Stimulated activated CD4-positive, alpha-beta T cell treated with anti-CD3 and anti-CD28 coated beads, Interleukin-2, amount 100 ng/mL, for 4 hours (primary cell): Measurements from ENCODE around the gene ANKS1B.

Experiments used
- DNase-seq: peaks from one replicate; pipeline ENCODE4 v3.0.0-alpha.2; 2020; ENCODE audit warnings: low read depth

Gene ANKS1B

DNA sequence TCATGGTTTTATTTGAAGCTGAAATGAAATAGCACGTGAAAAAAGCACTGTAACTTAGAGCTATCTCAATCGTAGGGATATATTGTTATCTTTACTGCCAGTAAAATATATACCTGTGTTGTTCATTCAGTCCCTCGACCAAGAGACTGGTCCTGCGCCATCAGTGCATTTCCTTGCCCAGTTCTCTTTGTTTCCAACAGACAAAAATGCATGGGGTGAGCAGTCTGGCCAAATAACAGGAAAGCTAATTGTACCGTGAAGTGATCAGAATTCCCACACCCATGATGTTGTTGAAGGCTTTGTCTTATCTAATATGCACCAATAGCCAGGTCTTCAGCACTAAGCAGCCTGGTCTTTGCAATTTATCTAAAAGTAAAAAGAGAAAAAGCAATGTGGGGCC, 814.3 kb downstream of the ANKS1B start:
- DNase-seq = no peak

GRCh38 chr12:99170037-99170436, 814.7 kb downstream of the ANKS1B start:
- no peak for DNase-seq

- no peak for DNase-seq
Measured at GRCh38 chr12:99157946-99158345, 826.8 kb downstream of the ANKS1B start.

DNA sequence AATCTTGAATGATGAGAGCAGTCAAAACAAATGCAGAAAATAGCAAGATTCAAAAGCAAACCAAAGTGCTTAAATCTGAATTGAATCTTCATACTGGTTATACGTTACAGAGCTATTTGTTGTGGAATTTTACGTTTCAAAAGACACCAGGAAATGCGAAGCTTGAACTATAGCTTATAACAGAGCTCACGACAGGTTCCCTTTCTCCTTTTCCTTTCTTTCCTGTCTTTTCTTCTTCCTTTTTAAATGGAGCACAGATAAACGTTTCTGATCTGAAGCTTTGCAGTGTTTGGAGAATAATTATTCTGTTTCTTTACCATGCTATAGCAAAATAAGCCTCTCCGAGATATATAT, 829.8 kb downstream of the ANKS1B start:
- no peak for DNase-seq

DNA sequence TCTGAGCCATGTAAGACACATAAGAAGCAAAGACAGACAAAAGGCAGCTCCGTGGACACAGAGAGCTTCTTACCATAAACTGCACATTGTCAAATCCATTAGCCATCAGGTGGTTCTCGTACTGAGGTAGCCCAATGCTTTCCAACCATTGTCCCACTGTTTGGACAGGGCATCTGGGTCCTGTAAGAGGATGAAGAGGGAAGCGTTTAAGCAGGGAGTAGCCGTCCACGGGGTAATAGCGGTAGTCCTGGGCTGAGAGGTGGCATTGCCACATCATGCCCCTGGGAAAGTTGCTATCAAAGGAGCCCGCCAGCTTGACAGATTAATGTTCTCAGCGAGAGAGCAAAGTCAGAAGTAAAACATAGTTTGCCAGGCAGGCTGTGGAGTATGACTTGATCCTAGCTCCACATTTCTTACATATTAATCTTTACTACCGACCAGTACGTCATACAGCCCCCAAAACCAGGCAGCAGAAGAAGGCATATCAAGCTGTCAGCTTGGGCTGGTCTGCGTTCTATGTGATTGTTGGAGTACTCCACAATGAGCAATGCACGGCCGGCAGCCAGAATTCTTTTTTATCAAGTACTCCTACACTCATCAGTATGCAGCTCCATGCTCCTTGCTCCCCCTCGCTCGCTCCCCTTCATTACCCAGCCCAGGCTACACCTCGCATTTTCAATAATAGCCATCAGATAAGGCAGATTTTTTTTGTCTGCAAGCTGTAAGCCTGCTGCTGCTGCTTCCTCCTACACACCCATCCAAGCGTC, 830.3 kb downstream of the ANKS1B start:
- no peak for DNase-seq

GRCh38 chr12:99153293-99153692, 831.4 kb downstream of the ANKS1B start:
- DNase-seq = no peak

DNA sequence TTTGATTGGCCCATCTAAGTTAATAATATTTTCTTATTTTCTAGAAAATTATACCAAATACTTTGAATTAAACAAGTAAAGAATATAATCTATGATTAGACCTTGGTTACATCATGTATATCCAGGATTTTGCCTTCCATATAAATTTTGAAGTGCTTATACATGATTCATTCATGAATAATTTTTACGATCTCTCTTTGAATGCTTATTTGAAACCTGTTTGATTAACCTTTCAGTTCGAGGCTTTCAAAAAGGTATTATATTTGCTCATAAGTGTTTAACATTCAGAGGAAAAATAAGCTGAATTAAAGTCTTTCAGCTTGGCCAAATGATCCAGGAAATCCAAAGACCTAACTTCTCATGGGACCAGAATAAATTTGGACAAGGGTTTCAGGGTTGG, 832.4 kb downstream of the ANKS1B start:
- DNase-seq = no peak

- DNase-seq = no peak
Measured at GRCh38 chr12:99151744-99152143, 833.0 kb downstream of the ANKS1B start.

- DNase-seq = no peak
Measured at GRCh38 chr12:99147130-99147529, 837.6 kb downstream of the ANKS1B start.

- no peak for DNase-seq
Measured at GRCh38 chr12:99146730-99147129, 838.0 kb downstream of the ANKS1B start.

DNA sequence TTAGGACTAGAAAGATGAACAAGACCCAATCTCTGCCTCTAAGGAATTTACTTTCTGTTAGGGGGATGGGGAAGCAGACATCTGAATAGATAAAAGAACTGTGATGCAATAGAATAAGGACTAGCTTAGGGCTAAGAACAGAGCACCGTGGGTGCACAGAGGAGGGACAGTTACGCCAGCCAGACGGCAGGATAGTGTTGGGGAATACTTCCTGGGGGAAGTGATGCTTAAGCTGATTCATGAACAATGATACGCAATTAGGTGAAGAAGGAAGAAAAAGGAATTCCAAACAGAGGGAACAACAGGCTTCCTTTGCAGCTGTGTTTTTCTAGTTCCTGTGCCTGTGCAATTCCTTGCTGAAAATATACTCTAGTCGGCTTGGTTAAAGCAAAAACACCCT, 838.6 kb downstream of the ANKS1B start:
- DNase-seq = no peak

- no peak for DNase-seq
Measured at GRCh38 chr12:99142651-99143050, 842.1 kb downstream of the ANKS1B start.

DNA sequence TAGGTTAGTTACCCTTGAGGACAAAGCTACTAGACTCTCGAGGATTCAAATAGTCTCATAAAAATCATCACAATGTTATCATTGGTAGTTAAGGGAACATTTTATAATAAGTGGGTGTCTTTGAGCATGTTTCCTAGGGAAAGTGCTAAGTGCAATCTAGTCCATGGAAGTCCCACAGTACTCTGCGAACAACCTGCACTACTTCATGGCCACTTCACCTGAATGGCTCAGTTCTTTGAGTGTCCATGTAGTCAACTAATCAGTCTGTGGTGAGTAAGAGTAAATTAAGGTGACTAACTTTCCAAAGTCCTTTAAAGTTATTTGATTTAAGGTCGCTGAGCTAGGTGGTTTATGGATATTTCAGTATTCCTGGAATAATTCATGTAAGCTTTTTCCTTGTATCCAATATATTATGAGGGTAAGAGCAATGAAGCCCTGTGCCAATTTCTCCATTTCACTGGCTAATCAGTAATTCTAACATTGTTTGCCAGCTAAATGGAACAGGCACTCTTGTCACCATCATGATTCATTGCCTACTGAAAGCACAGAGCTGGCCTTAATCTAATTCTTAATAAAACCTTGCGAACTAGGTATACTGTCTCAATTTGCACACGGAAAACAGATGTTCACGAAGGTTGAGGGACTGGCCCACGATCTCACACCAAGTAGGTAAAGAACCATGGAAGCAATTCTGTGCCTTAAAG, 844.6 kb downstream of the ANKS1B start:
- DNase-seq = no peak

DNA sequence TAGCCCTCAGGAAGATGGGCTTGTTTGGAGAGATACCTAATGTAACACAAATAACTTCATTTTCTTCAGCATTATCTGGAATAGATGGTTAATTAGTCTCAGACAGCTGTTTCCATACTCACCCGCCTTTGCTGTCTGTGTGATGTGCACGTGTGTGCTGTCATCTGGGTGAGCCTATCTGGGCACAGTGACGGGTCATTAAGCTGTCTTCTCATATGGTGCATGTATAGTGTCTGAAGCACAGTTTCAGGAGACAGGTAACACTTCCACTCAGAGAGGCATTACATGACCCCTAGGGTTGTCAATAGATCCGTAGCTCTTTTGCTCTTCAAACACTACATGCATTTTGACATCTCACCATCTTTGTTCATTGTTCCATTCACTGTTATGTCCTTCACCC, 846.3 kb downstream of the ANKS1B start:
- no peak for DNase-seq

- DNase-seq = no peak
Measured at GRCh38 chr12:99137124-99137855, 847.4 kb downstream of the ANKS1B start.

- DNase-seq = no peak
Measured at GRCh38 chr12:99136516-99136915, 848.2 kb downstream of the ANKS1B start.

GRCh38 chr12:99135376-99135775, 849.4 kb downstream of the ANKS1B start:
- no peak for DNase-seq

DNA sequence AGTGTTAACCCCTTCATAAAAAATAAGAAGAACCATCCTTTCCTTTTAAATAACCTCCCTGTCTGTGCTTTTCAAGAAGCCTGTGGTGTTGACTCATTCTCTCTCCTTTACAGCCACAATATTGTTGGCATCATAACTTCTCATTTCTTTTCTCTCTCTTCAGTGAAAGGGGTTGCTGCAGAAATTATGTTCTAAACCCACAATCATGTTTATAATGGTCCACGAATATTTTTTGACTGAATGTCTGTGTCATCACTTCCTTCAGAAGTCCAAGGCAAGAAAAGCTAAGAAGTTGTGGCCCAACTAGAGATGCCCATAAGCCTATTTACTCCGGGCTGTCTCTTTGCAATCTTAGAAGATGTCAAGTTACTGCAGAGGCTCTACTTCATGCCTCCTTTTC, 851.3 kb downstream of the ANKS1B start:
- no peak for DNase-seq

- DNase-seq = no peak
Measured at GRCh38 chr12:99131751-99132199, 853.0 kb downstream of the ANKS1B start.

GRCh38 chr12:99130808-99131553, 853.8 kb downstream of the ANKS1B start:
- no peak for DNase-seq

GRCh38 chr12:99128246-99128802, 856.4 kb downstream of the ANKS1B start:
- DNase-seq = no peak

DNA sequence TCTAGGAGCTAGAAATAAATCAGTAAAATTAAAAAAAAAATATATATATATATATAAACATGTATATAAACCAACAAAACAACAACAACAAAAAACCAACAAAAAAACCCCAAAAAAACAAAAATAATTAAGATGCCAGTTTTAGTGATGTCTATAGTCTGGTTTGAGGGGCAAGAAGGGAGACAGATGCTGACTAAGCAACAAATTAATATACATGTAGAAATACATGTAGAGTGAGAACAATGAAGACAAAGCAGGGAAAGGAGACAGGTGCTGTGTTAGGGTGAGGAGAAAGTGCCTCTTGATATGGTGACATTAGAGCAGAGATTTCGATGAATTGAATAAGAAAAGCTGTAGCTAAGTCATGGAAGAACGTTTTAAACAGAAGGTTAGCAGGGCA, 861.8 kb downstream of the ANKS1B start:
- DNase-seq = no peak
